NCI-H2171 (cell line): ENCODE data around the gene NOP56.
A peak's percentile ranks its signal among the peaks of the same experiment; 100 is the strongest.

Source experiments
- DNase-seq: peaks from one replicate; lab custom pipeline; 2025; lab: John Stamatoyannopoulos, UW

The NOP56 gene

GRCh38 chr20:2651772-2652723, at the start of gene NOP56:
Gene NOP56, plus strand, starts transcription at chr20:2652632. Its CDS starts 29 bp downstream, at chr20:2652661.
- peak; percentile 95 for DNase-seq

GRCh38 chr20:2602746-2603145, 49.7 kb upstream of the NOP56 start:
- DNase-seq = no peak

- DNase-seq = no peak
Observed at GRCh38 chr20:2603816-2604505, 48.5 kb upstream of the NOP56 start.

- DNase-seq = no peak
Observed at GRCh38 chr20:2604506-2604835, 48.0 kb upstream of the NOP56 start.

GRCh38 chr20:2606507-2607006, 45.9 kb upstream of the NOP56 start:
- DNase-seq = no peak

GRCh38 chr20:2610326-2610725, 42.1 kb upstream of the NOP56 start:
- DNase-seq = no peak

GRCh38 chr20:2610941-2611720, 41.3 kb upstream of the NOP56 start:
- DNase-seq = peak; percentile 93

GRCh38 chr20:2612073-2612472, 40.4 kb upstream of the NOP56 start:
- no peak for DNase-seq

- no peak for DNase-seq
Observed at GRCh38 chr20:2616634-2617033, 35.8 kb upstream of the NOP56 start.

- DNase-seq = no peak
Observed at GRCh38 chr20:2617099-2617714, 35.2 kb upstream of the NOP56 start.

- DNase-seq = no peak
Observed at GRCh38 chr20:2618815-2619214, 33.6 kb upstream of the NOP56 start.

GRCh38 chr20:2619337-2619736, 33.1 kb upstream of the NOP56 start:
- DNase-seq = no peak

- no peak for DNase-seq
Observed at GRCh38 chr20:2619961-2620595, 32.4 kb upstream of the NOP56 start.

GRCh38 chr20:2624190-2624589, 28.2 kb upstream of the NOP56 start:
- DNase-seq = no peak

- no peak for DNase-seq
Observed at GRCh38 chr20:2625062-2625461, 27.4 kb upstream of the NOP56 start.

- DNase-seq = no peak
Observed at GRCh38 chr20:2626853-2627541, 25.4 kb upstream of the NOP56 start.

- DNase-seq = peak; percentile 7
Observed at GRCh38 chr20:2631228-2631627, 21.2 kb upstream of the NOP56 start.

- DNase-seq = no peak
Observed at GRCh38 chr20:2633381-2633780, 19.1 kb upstream of the NOP56 start.

- DNase-seq = no peak
Observed at GRCh38 chr20:2637246-2637645, 15.2 kb upstream of the NOP56 start.

GRCh38 chr20:2640260-2640659, 12.2 kb upstream of the NOP56 start:
- DNase-seq = no peak

GRCh38 chr20:2640899-2641298, 11.5 kb upstream of the NOP56 start:
- no peak for DNase-seq
